Measurements from ENCODE around the gene SPA17. TPM values are rescaled to one million over a fixed set of nuclear protein-coding genes. Genes with fewer than 3 reads are reported as not detected.

The SPA17 gene
- total RNA-seq, 1 experiment from 2014 or later = 3.8 TPM

GRCh38 chr11:124746621-124747243, 73.0 kb downstream of the SPA17 start:
- Mint-ChIP-seq H3K27me3 (ENCODE audit: low read depth) (peaks cover 100% of the 10 kb centered on the region), H3K27ac (no peak overlapping the region), H3K9me3 (no peaks in the 10 kb centered on the region), H3K36me3 (no peaks in the 10 kb centered on the region), H3K4me1 (peaks cover 38% of the 10 kb centered on the region), H3K4me3 (peak overlapping the region; percentile 89)
- ATAC-seq (peak; percentile 83), DNase-seq (ENCODE audit: low spot score) (peak; percentile 90)
- ChIA-PET CTCF (interaction anchor here (0.6 to 4.7 kb wide), 38 partner anchors 8 to 672 kb away, joined by 3 to 70 read pairs (median 6); partner anchors contain the start of genes ESAM, MSANTD2, SIAE and SPA17), POLR2A (interaction anchor here (1.0 to 1.3 kb wide), 4 partner anchors 12 to 73 kb away, joined by 3 to 6 read pairs (median 4); partner anchors contain the start of genes MSANTD2, SIAE and SPA17)
- TF ChIP-seq, protein P1, sequence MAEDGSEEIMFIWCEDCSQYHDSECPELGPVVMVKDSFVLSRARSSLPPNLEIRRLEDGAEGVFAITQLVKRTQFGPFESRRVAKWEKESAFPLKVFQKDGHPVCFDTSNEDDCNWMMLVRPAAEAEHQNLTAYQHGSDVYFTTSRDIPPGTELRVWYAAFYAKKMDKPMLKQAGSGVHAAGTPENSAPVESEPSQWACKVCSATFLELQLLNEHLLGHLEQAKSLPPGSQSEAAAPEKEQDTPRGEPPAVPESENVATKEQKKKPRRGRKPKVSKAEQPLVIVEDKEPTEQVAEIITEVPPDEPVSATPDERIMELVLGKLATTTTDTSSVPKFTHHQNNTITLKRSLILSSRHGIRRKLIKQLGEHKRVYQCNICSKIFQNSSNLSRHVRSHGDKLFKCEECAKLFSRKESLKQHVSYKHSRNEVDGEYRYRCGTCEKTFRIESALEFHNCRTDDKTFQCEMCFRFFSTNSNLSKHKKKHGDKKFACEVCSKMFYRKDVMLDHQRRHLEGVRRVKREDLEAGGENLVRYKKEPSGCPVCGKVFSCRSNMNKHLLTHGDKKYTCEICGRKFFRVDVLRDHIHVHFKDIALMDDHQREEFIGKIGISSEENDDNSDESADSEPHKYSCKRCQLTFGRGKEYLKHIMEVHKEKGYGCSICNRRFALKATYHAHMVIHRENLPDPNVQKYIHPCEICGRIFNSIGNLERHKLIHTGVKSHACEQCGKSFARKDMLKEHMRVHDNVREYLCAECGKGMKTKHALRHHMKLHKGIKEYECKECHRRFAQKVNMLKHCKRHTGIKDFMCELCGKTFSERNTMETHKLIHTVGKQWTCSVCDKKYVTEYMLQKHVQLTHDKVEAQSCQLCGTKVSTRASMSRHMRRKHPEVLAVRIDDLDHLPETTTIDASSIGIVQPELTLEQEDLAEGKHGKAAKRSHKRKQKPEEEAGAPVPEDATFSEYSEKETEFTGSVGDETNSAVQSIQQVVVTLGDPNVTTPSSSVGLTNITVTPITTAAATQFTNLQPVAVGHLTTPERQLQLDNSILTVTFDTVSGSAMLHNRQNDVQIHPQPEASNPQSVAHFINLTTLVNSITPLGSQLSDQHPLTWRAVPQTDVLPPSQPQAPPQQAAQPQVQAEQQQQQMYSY (CRISPR knock-in tag; IDR thresholded peaks at IDR 0.05) = peak; percentile 96
- TF ChIP-seq, protein P2, sequence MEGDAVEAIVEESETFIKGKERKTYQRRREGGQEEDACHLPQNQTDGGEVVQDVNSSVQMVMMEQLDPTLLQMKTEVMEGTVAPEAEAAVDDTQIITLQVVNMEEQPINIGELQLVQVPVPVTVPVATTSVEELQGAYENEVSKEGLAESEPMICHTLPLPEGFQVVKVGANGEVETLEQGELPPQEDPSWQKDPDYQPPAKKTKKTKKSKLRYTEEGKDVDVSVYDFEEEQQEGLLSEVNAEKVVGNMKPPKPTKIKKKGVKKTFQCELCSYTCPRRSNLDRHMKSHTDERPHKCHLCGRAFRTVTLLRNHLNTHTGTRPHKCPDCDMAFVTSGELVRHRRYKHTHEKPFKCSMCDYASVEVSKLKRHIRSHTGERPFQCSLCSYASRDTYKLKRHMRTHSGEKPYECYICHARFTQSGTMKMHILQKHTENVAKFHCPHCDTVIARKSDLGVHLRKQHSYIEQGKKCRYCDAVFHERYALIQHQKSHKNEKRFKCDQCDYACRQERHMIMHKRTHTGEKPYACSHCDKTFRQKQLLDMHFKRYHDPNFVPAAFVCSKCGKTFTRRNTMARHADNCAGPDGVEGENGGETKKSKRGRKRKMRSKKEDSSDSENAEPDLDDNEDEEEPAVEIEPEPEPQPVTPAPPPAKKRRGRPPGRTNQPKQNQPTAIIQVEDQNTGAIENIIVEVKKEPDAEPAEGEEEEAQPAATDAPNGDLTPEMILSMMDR (IDR thresholded peaks at IDR 0.05) = peak; percentile 34; the same call in 1 of the 2 replicates
- TF ChIP-seq FOXP1 (CRISPR knock-in tag; IDR thresholded peaks at IDR 0.05; ENCODE audit: borderline replicate concordance) = 0 out of 2 replicates have a peak, but pooled peaks have one; percentile 16
- TF ChIP-seq, protein P3, sequence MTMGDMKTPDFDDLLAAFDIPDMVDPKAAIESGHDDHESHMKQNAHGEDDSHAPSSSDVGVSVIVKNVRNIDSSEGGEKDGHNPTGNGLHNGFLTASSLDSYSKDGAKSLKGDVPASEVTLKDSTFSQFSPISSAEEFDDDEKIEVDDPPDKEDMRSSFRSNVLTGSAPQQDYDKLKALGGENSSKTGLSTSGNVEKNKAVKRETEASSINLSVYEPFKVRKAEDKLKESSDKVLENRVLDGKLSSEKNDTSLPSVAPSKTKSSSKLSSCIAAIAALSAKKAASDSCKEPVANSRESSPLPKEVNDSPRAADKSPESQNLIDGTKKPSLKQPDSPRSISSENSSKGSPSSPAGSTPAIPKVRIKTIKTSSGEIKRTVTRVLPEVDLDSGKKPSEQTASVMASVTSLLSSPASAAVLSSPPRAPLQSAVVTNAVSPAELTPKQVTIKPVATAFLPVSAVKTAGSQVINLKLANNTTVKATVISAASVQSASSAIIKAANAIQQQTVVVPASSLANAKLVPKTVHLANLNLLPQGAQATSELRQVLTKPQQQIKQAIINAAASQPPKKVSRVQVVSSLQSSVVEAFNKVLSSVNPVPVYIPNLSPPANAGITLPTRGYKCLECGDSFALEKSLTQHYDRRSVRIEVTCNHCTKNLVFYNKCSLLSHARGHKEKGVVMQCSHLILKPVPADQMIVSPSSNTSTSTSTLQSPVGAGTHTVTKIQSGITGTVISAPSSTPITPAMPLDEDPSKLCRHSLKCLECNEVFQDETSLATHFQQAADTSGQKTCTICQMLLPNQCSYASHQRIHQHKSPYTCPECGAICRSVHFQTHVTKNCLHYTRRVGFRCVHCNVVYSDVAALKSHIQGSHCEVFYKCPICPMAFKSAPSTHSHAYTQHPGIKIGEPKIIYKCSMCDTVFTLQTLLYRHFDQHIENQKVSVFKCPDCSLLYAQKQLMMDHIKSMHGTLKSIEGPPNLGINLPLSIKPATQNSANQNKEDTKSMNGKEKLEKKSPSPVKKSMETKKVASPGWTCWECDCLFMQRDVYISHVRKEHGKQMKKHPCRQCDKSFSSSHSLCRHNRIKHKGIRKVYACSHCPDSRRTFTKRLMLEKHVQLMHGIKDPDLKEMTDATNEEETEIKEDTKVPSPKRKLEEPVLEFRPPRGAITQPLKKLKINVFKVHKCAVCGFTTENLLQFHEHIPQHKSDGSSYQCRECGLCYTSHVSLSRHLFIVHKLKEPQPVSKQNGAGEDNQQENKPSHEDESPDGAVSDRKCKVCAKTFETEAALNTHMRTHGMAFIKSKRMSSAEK (CRISPR knock-in tag; IDR thresholded peaks at IDR 0.05; ENCODE audit: borderline replicate concordance) = peak; percentile 43; the same call in 1 of the 2 replicates
- TF ChIP-seq ZNF317 (CRISPR knock-in tag; IDR thresholded peaks at IDR 0.05; ENCODE audit: borderline replicate concordance, low read depth) = no peak
- TF ChIP-seq, protein P4, sequence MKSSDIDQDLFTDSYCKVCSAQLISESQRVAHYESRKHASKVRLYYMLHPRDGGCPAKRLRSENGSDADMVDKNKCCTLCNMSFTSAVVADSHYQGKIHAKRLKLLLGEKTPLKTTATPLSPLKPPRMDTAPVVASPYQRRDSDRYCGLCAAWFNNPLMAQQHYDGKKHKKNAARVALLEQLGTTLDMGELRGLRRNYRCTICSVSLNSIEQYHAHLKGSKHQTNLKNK (CRISPR knock-in tag; IDR thresholded peaks at IDR 0.05) = no peak
- TF ChIP-seq USF2 (CRISPR knock-in tag; IDR thresholded peaks at IDR 0.05) = no peak; the same call in 1 of the 2 replicates
- TF ChIP-seq GABPB1 (CRISPR knock-in tag; IDR thresholded peaks at IDR 0.05) = 0 out of 2 replicates have a peak, but pooled peaks have one; percentile 36
- TF ChIP-seq, protein P5, sequence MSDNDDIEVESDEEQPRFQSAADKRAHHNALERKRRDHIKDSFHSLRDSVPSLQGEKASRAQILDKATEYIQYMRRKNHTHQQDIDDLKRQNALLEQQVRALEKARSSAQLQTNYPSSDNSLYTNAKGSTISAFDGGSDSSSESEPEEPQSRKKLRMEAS (CRISPR knock-in tag; IDR thresholded peaks at IDR 0.05) = peak; percentile 61; the same call in 1 of the 2 replicates
- peak; percentile 72; the same call in 1 of the 2 replicates for TF ChIP-seq ETV6 (CRISPR knock-in tag; IDR thresholded peaks at IDR 0.05)
- TF ChIP-seq ZNF232 (CRISPR knock-in tag; IDR thresholded peaks at IDR 0.05) = no peak
- TF ChIP-seq MYBL2 (CRISPR knock-in tag; IDR thresholded peaks at IDR 0.05) = no peak
- 0 out of 2 replicates have a peak, but pooled peaks have one; percentile 43 for TF ChIP-seq SMAD3 (CRISPR knock-in tag; IDR thresholded peaks at IDR 0.05; ENCODE audit: borderline replicate concordance)
- TF ChIP-seq HMGXB4 (CRISPR knock-in tag; IDR thresholded peaks at IDR 0.05) = peak; percentile 41; the same call in 1 of the 2 replicates
- TF ChIP-seq FOXK1 (CRISPR knock-in tag; IDR thresholded peaks at IDR 0.05) = peak; percentile 64; the same call in 1 of the 2 replicates
- peak; percentile 61; the same call in 1 of the 2 replicates for TF ChIP-seq FOXP4 (CRISPR knock-in tag; IDR thresholded peaks at IDR 0.05)

Measured in WTC11 (cell line).